ENCODE measurements around the gene TEF. TPM values are rescaled to one million over a fixed set of nuclear protein-coding genes. Genes with fewer than 3 reads are reported as not detected.

The TEF gene
- total and polyA plus RNA-seq, 2 experiments from 2014 or later = 2.3 to 7.2 TPM

GRCh38 chr22:41338614-41339212 is 43.0 kb upstream of the TEF start:
- ATAC-seq (no peak), DNase-seq (ENCODE audit: low spot score) (no peak)
- Histone ChIP-seq H3K27me3 (ENCODE audit: insufficient read depth) (no peaks in the 10 kb centered on the region), H3K79me2 (replicated peaks; ENCODE audit: insufficient read depth) (no peaks in the 10 kb centered on the region), H3K27ac (ENCODE audit: low read depth) (no peak overlapping the region; the same call in 1 of the 2 replicates), H3K36me3 (ENCODE audit: insufficient read depth) (no peaks in the 10 kb centered on the region), H3K9me2 (ENCODE audit: insufficient read depth) (no peaks in the 10 kb centered on the region), H3K4me1 (ENCODE audit: insufficient read depth) (no peaks in the 10 kb centered on the region), H3F3A (replicated peaks; ENCODE audit: low read depth) (no peaks in the 10 kb centered on the region), H4K20me1 (replicated peaks; ENCODE audit: insufficient read depth) (peaks cover 5% of the 10 kb centered on the region; the same call in 1 of the 2 replicates), H3K4me2 (no peak overlapping the region), H3K4me3 (no peak overlapping the region), H2AFZ (no peak overlapping the region)
- Mint-ChIP-seq H3K27me3 (ENCODE audit: insufficient read depth, low read depth, poor library complexity) (peaks cover 10% of the 10 kb centered on the region), H3K36me3 (ENCODE audit: low read depth) (peaks cover 15% of the 10 kb centered on the region), H3K27ac (no peak overlapping the region), H3K4me3 (no peak overlapping the region), H3K4me1 (0 out of 3 replicates have a peak, but pooled peaks cover 2% of the 10 kb centered on the region), H3K9me3 (no peaks in the 10 kb centered on the region)
- TF ChIP-seq REST (IDR thresholded peaks at IDR 0.05; ENCODE audit: unreplicated experiment) (no peak), ZNF114 (CRISPR knock-in tag; IDR thresholded peaks at IDR 0.05) (no peak), POLR2AphosphoS5 (IDR thresholded peaks at IDR 0.05; ENCODE audit: low read depth) (no peak), JUNB (IDR thresholded peaks at IDR 0.05; ENCODE audit: unreplicated experiment) (no peak), EZH2 (IDR thresholded peaks at IDR 0.05; ENCODE audit: low read depth, unreplicated experiment) (no peak), STAT1 (IDR thresholded peaks at IDR 0.05; ENCODE audit: unreplicated experiment) (no peak)

- H4K20me1 ChIP-seq (replicated peaks; ENCODE audit: insufficient read depth) = peaks cover 5% of the 10 kb centered on the region; the same call in 1 of the 2 replicates
- H3K27me3 Mint-ChIP-seq (ENCODE audit: insufficient read depth, low read depth, poor library complexity) = peaks cover 10% of the 10 kb centered on the region
- no peak overlapping the region for H3K4me2 ChIP-seq
- no peaks in the 10 kb centered on the region for H3F3A ChIP-seq (replicated peaks; ENCODE audit: low read depth)
- H3K4me3 ChIP-seq = no peak overlapping the region
- H3K4me1 Mint-ChIP-seq = 0 out of 3 replicates have a peak, but pooled peaks cover under 1% of the 10 kb centered on the region
- no peak overlapping the region for H3K4me3 Mint-ChIP-seq
- H3K27ac ChIP-seq (ENCODE audit: low read depth) = no peak overlapping the region
- H3K9me3 Mint-ChIP-seq = no peaks in the 10 kb centered on the region
- ATAC-seq (no peak), DNase-seq (ENCODE audit: low spot score) (no peak)
- no peak overlapping the region for H2AFZ ChIP-seq
- H3K27ac Mint-ChIP-seq = peak overlapping the region; percentile 31; the same call in 1 of the 2 replicates
- H3K36me3 ChIP-seq (ENCODE audit: insufficient read depth) = no peaks in the 10 kb centered on the region
- no peaks in the 10 kb centered on the region for H3K79me2 ChIP-seq (replicated peaks; ENCODE audit: insufficient read depth)
- no peaks in the 10 kb centered on the region for H3K27me3 ChIP-seq (ENCODE audit: insufficient read depth)
- no peaks in the 10 kb centered on the region for H3K4me1 ChIP-seq (ENCODE audit: insufficient read depth)
- H3K9me2 ChIP-seq (ENCODE audit: insufficient read depth) = no peaks in the 10 kb centered on the region
- H3K36me3 Mint-ChIP-seq (ENCODE audit: low read depth) = peaks cover 21% of the 10 kb centered on the region
- no peak for TF ChIP-seq ZNF462 (CRISPR knock-in tag; IDR thresholded peaks at IDR 0.05)
Observed at GRCh38 chr22:41339823-41340222, 41.9 kb upstream of the TEF start.
